ENCODE measurements around the gene DYRK3. TPM values are rescaled to one million over a fixed set of nuclear protein-coding genes. Genes with fewer than 3 reads are reported as not detected.

The DYRK3 gene
- total and polyA plus RNA-seq, 2 of the 8 experiments (the other 6 are each of a cell fraction or from before 2014, with no cell fraction given) = 2.1 to 8.5 TPM

DNA sequence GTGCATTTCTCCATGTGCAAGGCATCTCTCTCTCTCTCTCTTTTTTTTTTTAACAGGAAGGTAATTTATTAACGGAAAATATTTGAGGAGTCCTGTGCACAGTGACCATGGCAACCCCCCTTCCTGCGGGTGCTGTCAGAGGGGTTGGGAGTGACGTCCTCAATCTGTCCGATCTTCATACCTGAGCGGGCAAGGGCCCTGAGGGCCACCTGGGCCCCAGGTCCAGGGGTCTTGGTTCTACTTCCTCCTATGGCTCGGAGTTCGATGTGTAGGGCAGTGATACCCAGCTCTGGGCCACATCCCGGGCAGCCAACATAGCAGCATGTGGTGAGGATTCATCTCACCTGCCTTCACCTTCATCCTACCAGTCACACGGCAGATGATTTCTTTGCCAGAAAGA is 60.4 kb downstream of the DYRK3 start:
- H2AFZ ChIP-seq (ENCODE audit: low read length) = no peak overlapping the region
- H2BK12ac ChIP-seq (ENCODE audit: low read depth, low read length) = no peak overlapping the region
- H4K5ac ChIP-seq (ENCODE audit: insufficient read length, low read depth, low read length) = no peak overlapping the region
- no peak overlapping the region for H3K56ac ChIP-seq (replicated peaks; ENCODE audit: insufficient read length, low read depth, low read length)
- H3K9ac ChIP-seq (replicated peaks in 1 of 4; ENCODE audit: extremely low read depth in 1 of 4, low read depth in 3 of 4, low read length in 3 of 4) = no peak overlapping the region
- H2BK15ac ChIP-seq (ENCODE audit: low read length) = no peak overlapping the region
- no peak overlapping the region for H3K14ac ChIP-seq (ENCODE audit: insufficient read length)
- no peak overlapping the region for H2BK20ac ChIP-seq (ENCODE audit: low read length)
- no peak overlapping the region for H4K91ac ChIP-seq (replicated peaks; ENCODE audit: insufficient read length, low read length)
- H3K18ac ChIP-seq (ENCODE audit: extremely low read depth, low read length) = no peak overlapping the region
- POLR2A ChIA-PET (ENCODE audit: partially characterized antibody) = no interaction called here
- no peak overlapping the region for H2AK5ac ChIP-seq (ENCODE audit: low read depth, low read length)
- no peak overlapping the region for H3K27ac ChIP-seq (ENCODE audit: low read depth, low read length)
- no peaks in the 10 kb centered on the region; the same call in 1 of the 2 replicates for H3K23me2 ChIP-seq (ENCODE audit: low read depth, low read length)
- H3K36me3 ChIP-seq (ENCODE audit: control insufficient read depth in 2 of 4, insufficient read depth in 4 of 4, low read length in 3 of 4) = no peaks in the 10 kb centered on the region
- TF ChIP-seq TAF7 (optimal IDR thresholded peaks at IDR 0.05; ENCODE audit: borderline replicate concordance, low read depth, low read length) (no peak), RFX5 (IDR thresholded peaks at IDR 0.05; ENCODE audit: borderline replicate concordance, low read depth, low read length) (no peak)
- H4K20me1 ChIP-seq (replicated peaks in 1 of 2; ENCODE audit: control insufficient read depth in 1 of 2, insufficient read depth in 2 of 2, low read length in 2 of 2) = peaks cover 36 to 49% of the 10 kb centered on the region in 2 experiments
- H3K27me3 ChIP-seq (replicated peaks in 1 of 4; ENCODE audit: control insufficient read depth in 3 of 4, extremely low read depth in 1 of 4, insufficient read depth in 3 of 4, low read length in 3 of 4) = no peaks in the 10 kb centered on the region; a peak in 2 of 7 replicates
- H2BK120ac ChIP-seq (replicated peaks; ENCODE audit: low read depth, low read length) = no peak overlapping the region
- no peak overlapping the region for H2BK5ac ChIP-seq (ENCODE audit: low read depth, low read length)
- no peak for DNase-seq (ENCODE audit: low read depth in 1 of 2, low spot score in 2 of 2)
- H3K4me1 ChIP-seq (replicated peaks in 1 of 4; ENCODE audit: control insufficient read depth in 3 of 4, insufficient read depth in 4 of 4, low read length in 3 of 4) = peaks cover 5 to 15% (median 12%) of the 10 kb centered on the region in 4 experiments
- peaks cover 3 to 78% of the 10 kb centered on the region in 2 experiments for H3K79me2 ChIP-seq (ENCODE audit: control insufficient read depth in 1 of 2, insufficient read depth in 2 of 2, low read length in 2 of 2)
- H3K4me3 ChIP-seq (ENCODE audit: extremely low read depth in 1 of 4, insufficient read depth in 2 of 4, low read depth in 3 of 4, low read length in 4 of 4) = no peak overlapping the region
- CTCF ChIA-PET (ENCODE audit: partially characterized antibody) = interaction anchor here (0.7 to 10.4 kb wide), 2 partner anchors 38 to 1473 kb away, joined by 3 to 48 read pairs; no protein-coding TSS in a partner anchor
- H3K9me3 ChIP-seq (ENCODE audit: insufficient read depth in 2 of 2, low read depth in 1 of 2, low read length in 1 of 2) = no peaks in the 10 kb centered on the region
- H3K23ac ChIP-seq (ENCODE audit: insufficient read length) = no peak overlapping the region
- no peak for FAIRE-seq
- no peak overlapping the region for H4K8ac ChIP-seq (ENCODE audit: extremely low read depth, insufficient read depth, low read length)
- 95% methylated on average over 8 of the region's 9 CpGs; no CpG with 5 or more reads in 1 of the 2 experiments for WGBS, 2 experiments (ENCODE audit: extremely low coverage in 1 of 2, insufficient coverage in 1 of 2, insufficient read length in 1 of 2, insufficient replicate concordance in 2 of 2, low coverage in 1 of 2, low lambda C conversion rate in 2 of 2, missing lambda C conversion rate in 1 of 2)
- no peak overlapping the region for H3K4ac ChIP-seq (replicated peaks; ENCODE audit: insufficient read length, low read depth, low read length)
- peaks cover 37% of the 10 kb centered on the region for H3K79me1 ChIP-seq (ENCODE audit: low read depth, low read length)
- H3K4me2 ChIP-seq (ENCODE audit: insufficient read depth in 1 of 2, low read depth in 2 of 2, low read length in 2 of 2) = no peak overlapping the region

Measured in H1 (cell line).